ENCODE results near the gene SNAPC1.

DNA sequence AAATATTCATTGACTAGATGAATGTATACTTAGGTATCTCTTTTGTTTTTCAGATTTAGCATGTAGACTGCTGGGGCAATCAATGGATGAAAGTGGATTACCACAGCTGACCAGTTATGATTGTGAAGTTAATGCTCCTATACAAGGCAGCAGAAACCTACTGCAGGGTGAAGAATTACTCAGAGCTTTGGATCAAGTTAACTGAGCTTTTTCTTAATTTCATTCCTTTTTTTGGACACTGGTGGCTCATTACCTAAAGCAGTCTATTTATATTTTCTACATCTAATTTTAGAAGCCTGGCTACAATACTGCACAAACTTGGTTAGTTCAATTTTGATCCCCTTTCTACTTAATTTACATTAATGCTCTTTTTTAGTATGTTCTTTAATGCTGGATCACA, 15.3 kb upstream of the SNAPC1 start:
- TF ChIP-seq ZXDB (tag by site-specific recombination; IDR thresholded peaks at IDR 0.05): no peak
- TF ChIP-seq, protein P1, sequence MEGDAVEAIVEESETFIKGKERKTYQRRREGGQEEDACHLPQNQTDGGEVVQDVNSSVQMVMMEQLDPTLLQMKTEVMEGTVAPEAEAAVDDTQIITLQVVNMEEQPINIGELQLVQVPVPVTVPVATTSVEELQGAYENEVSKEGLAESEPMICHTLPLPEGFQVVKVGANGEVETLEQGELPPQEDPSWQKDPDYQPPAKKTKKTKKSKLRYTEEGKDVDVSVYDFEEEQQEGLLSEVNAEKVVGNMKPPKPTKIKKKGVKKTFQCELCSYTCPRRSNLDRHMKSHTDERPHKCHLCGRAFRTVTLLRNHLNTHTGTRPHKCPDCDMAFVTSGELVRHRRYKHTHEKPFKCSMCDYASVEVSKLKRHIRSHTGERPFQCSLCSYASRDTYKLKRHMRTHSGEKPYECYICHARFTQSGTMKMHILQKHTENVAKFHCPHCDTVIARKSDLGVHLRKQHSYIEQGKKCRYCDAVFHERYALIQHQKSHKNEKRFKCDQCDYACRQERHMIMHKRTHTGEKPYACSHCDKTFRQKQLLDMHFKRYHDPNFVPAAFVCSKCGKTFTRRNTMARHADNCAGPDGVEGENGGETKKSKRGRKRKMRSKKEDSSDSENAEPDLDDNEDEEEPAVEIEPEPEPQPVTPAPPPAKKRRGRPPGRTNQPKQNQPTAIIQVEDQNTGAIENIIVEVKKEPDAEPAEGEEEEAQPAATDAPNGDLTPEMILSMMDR (tag by site-specific recombination; IDR thresholded peaks at IDR 0.05): no peak
- TF ChIP-seq ZNF391 (tag by site-specific recombination; IDR thresholded peaks at IDR 0.05; ENCODE audit: borderline replicate concordance, low read depth): no peak

All from HEK293 (cell line).